ENCODE measurements around the gene GBP6. TPM values are rescaled to one million over a fixed set of nuclear protein-coding genes. Genes with fewer than 3 reads are reported as not detected.
"Not testable (repeated sequence)": the region's sequence is repeated elsewhere in the genome, so short reads cannot be mapped to it uniquely, and the experiment has no call there.

GBP6 gene
- total RNA-seq, 1 donor from 2014 or later: not detected

DNA sequence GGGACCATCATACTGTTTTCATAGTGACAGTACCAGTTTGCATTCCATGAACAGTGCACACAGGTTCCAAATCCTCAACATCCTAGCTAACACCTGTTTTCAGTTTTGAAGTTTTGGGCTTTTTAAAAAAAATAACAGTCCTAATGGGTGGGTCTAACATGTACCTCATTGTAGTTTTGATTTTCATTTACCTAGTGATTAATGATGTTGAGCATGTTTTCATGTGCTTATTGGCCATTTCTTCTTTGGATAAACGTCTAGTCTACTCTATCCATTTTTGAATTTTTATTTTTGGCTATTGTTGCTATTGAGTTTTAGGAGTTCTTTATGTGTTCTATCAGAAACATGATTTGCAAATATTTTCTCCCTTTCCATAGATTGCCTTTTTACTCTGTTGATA is 3.4 kb downstream of the GBP6 start:
- peaks cover 3% of the 10 kb centered on the region for H3K27me3 Mint-ChIP-seq (ENCODE audit: unreplicated experiment)
- DNase-seq (ENCODE audit: extremely low spot score, unreplicated experiment): no peak
- H3K4me1 Mint-ChIP-seq (ENCODE audit: unreplicated experiment): no peaks in the 10 kb centered on the region
- TF ChIP-seq, protein P1, sequence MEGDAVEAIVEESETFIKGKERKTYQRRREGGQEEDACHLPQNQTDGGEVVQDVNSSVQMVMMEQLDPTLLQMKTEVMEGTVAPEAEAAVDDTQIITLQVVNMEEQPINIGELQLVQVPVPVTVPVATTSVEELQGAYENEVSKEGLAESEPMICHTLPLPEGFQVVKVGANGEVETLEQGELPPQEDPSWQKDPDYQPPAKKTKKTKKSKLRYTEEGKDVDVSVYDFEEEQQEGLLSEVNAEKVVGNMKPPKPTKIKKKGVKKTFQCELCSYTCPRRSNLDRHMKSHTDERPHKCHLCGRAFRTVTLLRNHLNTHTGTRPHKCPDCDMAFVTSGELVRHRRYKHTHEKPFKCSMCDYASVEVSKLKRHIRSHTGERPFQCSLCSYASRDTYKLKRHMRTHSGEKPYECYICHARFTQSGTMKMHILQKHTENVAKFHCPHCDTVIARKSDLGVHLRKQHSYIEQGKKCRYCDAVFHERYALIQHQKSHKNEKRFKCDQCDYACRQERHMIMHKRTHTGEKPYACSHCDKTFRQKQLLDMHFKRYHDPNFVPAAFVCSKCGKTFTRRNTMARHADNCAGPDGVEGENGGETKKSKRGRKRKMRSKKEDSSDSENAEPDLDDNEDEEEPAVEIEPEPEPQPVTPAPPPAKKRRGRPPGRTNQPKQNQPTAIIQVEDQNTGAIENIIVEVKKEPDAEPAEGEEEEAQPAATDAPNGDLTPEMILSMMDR (IDR thresholded peaks at IDR 0.05): no peak
- no peaks in the 10 kb centered on the region for H3K36me3 Mint-ChIP-seq (ENCODE audit: unreplicated experiment)
- H3K27ac Mint-ChIP-seq (ENCODE audit: unreplicated experiment): no peak overlapping the region
- H3K4me3 Mint-ChIP-seq (ENCODE audit: unreplicated experiment): no peak overlapping the region
- H3K9me3 Mint-ChIP-seq (ENCODE audit: unreplicated experiment): no peaks in the 10 kb centered on the region

DNA sequence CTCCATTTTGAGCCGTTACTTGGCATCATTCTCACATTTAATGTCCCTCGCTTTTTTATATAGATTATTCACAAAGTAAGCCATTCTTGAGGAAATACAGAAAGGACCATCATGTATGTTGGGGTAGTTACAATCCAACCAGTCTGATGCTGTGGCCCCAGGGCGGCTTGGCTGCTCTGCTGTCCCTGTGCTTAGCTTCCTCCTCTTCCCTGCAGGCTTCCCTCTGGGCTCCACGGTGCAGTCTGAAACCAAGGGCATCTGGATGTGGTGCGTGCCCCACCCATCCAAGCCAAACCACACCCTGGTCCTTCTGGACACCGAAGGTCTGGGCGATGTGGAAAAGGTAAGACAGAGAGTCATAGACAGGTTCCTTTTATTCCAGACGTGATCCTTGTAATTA is 5.5 kb downstream of the GBP6 start:
- Mint-ChIP-seq H3K4me3 (ENCODE audit: unreplicated experiment) (no peak overlapping the region), H3K27me3 (ENCODE audit: unreplicated experiment) (peaks cover 3% of the 10 kb centered on the region), H3K9me3 (ENCODE audit: unreplicated experiment) (no peaks in the 10 kb centered on the region), H3K36me3 (ENCODE audit: unreplicated experiment) (no peaks in the 10 kb centered on the region), H3K4me1 (ENCODE audit: unreplicated experiment) (no peaks in the 10 kb centered on the region), H3K27ac (ENCODE audit: unreplicated experiment) (no peak overlapping the region)
- no peak for DNase-seq (ENCODE audit: extremely low spot score, unreplicated experiment)
- TF ChIP-seq, protein P1 (IDR thresholded peaks at IDR 0.05): no peak

DNA sequence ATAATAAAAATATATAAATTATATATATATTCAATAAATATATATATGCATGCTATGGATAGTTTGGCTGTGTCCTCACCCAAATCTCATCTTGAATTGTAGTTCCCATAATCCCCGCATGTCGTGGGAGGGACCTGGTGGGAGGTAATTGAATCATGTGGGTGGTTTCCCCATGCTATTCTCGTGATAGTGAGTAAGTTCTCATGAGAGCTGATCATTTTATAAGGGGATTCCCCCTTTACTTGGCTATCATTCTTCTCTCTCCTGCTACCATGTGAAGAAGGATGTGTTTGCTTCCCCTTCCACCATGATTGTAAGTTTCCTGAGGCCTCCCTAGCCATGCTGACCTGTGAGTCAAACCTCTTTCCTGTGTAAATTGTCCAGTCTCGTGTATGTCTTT is 10.0 kb downstream of the GBP6 start:
- not testable (repeated sequence) for H3K4me3 Mint-ChIP-seq (ENCODE audit: unreplicated experiment); H3K9me3 Mint-ChIP-seq (ENCODE audit: unreplicated experiment); H3K4me1 Mint-ChIP-seq (ENCODE audit: unreplicated experiment); H3K27me3 Mint-ChIP-seq (ENCODE audit: unreplicated experiment); DNase-seq (ENCODE audit: extremely low spot score, unreplicated experiment); H3K36me3 Mint-ChIP-seq (ENCODE audit: unreplicated experiment); H3K27ac Mint-ChIP-seq (ENCODE audit: unreplicated experiment)

DNA sequence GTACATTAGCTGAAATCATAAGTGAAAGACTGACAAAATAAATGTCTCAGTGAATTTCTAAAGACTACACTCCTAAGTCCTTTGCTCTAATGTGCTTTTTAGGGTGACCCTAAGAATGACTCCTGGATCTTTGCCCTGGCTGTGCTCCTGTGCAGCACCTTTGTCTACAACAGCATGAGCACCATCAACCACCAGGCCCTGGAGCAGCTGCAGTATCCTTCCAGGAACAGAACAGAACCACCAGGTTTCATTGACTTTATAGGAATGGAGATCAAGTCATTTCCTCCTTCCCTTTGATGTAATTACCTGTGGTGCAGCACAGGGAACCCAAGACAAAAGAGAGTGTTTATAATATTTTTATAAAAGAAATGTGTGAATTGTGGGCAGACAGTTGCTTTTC is 14.1 kb downstream of the GBP6 start:
- no peak for DNase-seq (ENCODE audit: extremely low spot score, unreplicated experiment)
- Mint-ChIP-seq H3K27ac (ENCODE audit: unreplicated experiment) (no peak overlapping the region), H3K36me3 (ENCODE audit: unreplicated experiment) (no peaks in the 10 kb centered on the region), H3K9me3 (ENCODE audit: unreplicated experiment) (no peaks in the 10 kb centered on the region), H3K4me3 (ENCODE audit: unreplicated experiment) (no peak overlapping the region), H3K27me3 (ENCODE audit: unreplicated experiment) (no peaks in the 10 kb centered on the region), H3K4me1 (ENCODE audit: unreplicated experiment) (no peaks in the 10 kb centered on the region)
- TF ChIP-seq, protein P1 (IDR thresholded peaks at IDR 0.05): no peak

DNA sequence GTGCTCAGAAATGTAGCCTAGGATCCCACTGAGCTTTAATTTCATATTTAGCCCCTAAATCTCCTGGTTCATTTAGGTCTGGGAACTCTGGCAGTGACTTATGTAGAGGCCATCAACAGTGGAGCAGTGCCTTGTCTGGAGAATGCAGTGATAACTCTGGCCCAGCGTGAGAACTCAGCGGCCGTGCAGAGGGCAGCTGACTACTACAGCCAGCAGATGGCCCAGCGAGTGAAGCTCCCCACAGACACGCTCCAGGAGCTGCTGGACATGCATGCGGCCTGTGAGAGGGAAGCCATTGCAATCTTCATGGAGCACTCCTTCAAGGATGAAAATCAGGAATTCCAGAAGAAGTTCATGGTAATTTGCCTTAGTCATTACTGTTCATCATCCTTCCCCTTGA is 17.8 kb downstream of the GBP6 start:
- Mint-ChIP-seq H3K27ac (ENCODE audit: unreplicated experiment) (no peak overlapping the region), H3K4me1 (ENCODE audit: unreplicated experiment) (no peaks in the 10 kb centered on the region), H3K36me3 (ENCODE audit: unreplicated experiment) (no peaks in the 10 kb centered on the region), H3K27me3 (ENCODE audit: unreplicated experiment) (peaks cover 4% of the 10 kb centered on the region), H3K9me3 (ENCODE audit: unreplicated experiment) (no peaks in the 10 kb centered on the region), H3K4me3 (ENCODE audit: unreplicated experiment) (no peak overlapping the region)
- no peak for DNase-seq (ENCODE audit: extremely low spot score, unreplicated experiment)
- TF ChIP-seq, protein P1 (IDR thresholded peaks at IDR 0.05): no peak

DNA sequence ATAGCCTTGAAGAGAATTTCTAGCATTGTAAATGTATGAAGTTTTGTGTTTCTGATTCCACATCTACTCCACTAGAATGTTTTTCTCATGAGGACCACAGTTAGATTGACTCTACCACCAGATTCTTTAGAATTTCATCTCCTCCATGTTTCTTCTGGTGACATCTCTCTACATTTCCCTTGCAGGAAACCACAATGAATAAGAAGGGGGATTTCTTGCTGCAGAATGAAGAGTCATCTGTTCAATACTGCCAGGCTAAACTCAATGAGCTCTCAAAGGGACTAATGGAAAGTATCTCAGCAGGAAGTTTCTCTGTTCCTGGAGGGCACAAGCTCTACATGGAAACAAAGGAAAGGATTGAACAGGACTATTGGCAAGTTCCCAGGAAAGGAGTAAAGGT is 18.6 kb downstream of the GBP6 start:
- H3K9me3 Mint-ChIP-seq (ENCODE audit: unreplicated experiment): no peaks in the 10 kb centered on the region
- no peak overlapping the region for H3K27ac Mint-ChIP-seq (ENCODE audit: unreplicated experiment)
- peaks cover 4% of the 10 kb centered on the region for H3K27me3 Mint-ChIP-seq (ENCODE audit: unreplicated experiment)
- no peaks in the 10 kb centered on the region for H3K36me3 Mint-ChIP-seq (ENCODE audit: unreplicated experiment)
- H3K4me1 Mint-ChIP-seq (ENCODE audit: unreplicated experiment): no peaks in the 10 kb centered on the region
- no peak overlapping the region for H3K4me3 Mint-ChIP-seq (ENCODE audit: unreplicated experiment)
- DNase-seq (ENCODE audit: extremely low spot score, unreplicated experiment): no peak
- TF ChIP-seq, protein P1 (IDR thresholded peaks at IDR 0.05): no peak

Data from osteocyte (in vitro differentiated cells).